Right cardiac atrium (tissue), 5 donors: ENCODE data around the gene COX6B2. TPM values are rescaled to one million over a fixed set of nuclear protein-coding genes. Genes with fewer than 3 reads are reported as not detected.

ENCODE experiments used
- ATAC-seq, 2 donors: fragments of 200-7000 bp; cut with Tn5 transposase; one replicate each; pipeline versions ENCODE4 v1.8.0 to v1.9.1; 2020; ENCODE audit warnings: moderate library complexity in 2 of 2, mild to moderate bottlenecking in 1 of 2
- DNase-seq, 3 donors: peaks; one replicate each; pipeline ENCODE4 v3.0.0-alpha.2; 2020
- H3K27ac ChIP-seq: one replicate; pipeline ENCODE4 v1.5.1; 2013; ENCODE audit warnings: mild to moderate bottlenecking, low read length, control low read depth, moderate library complexity
- H3K27me3 ChIP-seq: one replicate; pipeline ENCODE4 v1.6.1; 2013; ENCODE audit not compliant: control insufficient read depth, insufficient read depth
- H3K4me1 ChIP-seq: one replicate; pipeline ENCODE4 v1.6.1; 2013; ENCODE audit warnings: low read length; ENCODE audit not compliant: control insufficient read depth, insufficient read depth
- H3K4me3 ChIP-seq: one replicate; pipeline ENCODE4 v1.5.1; 2013; ENCODE audit warnings: low read length, control low read depth
- H3K9me3 ChIP-seq: one replicate; pipeline ENCODE4 v1.6.1; 2013; ENCODE audit warnings: low read length; ENCODE audit not compliant: control insufficient read depth
- WGBS: extraction: QIAGEN DNeasy Blood & Tissue Kit; methylation state at CpG from one replicate; pipeline ENCODE4 v1.1.7; 2013; 5-methylcytosine and 5-hydroxymethylcytosine counted together
- intact Hi-C, 4 donors: fragments of 100-400 bp; cut with DNase I; formaldehyde crosslinking; loops; one replicate each; pipeline versions ENCODE4 v1.11.0 to v1.14.0; 2022 to 2023
- polyA plus RNA-seq: library from polyadenylated mRNA; stranded (reverse); fragments of 200-250 nt; gene quantifications from one replicate; pipeline ENCODE4 v1.2.3, GENCODE V29; 2013
- total RNA-seq, 4 donors: library from RNA; stranded (reverse); fragmentation: NEBNext Ultra II Directional; extraction: Animal tissue kit (Norgen Biotek cat#: 25700); gene quantifications; one replicate each; pipeline ENCODE4 v1.2.1, GENCODE V29; 2021
- donor health status: healthy with polysubstance abuse.
- donor health status: DM: no; HTN: yes; CAD: no.
- donor health status: DM: no; HTN: no; CAD: no.
- donor health status: DM: no; HTN: yes; CAD: no; lungs with severe emphysema.
- donor health status: DM: yes; HTN: yes; CAD: no.

The COX6B2 gene
- total and polyA plus RNA-seq, 5 donors: not detected

DNA sequence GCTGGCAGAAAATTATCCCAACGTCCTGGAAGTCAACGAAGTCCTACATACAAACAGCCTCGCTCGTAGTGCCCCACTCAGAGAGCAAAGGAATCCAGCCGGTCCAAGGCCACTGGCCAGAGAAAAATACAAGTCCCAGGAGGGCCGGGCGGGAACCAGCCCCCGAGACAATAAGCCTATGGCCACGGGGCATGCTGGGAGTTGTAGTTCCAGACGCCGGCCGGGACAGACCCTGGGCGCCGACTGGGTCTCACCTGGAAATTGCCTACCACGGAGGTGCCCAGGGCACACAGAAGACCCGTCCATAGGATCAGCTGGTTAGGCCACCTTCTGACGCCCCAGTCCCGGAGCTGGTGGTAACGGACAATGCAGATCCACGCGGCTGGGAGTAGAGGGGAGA is 34.7 kb downstream of the COX6B2 start:
- intact Hi-C loops: no loop called here
- H3K9me3 ChIP-seq: no peaks in the 10 kb centered on the region
- WGBS: 12% methylated on average over 21 of the region's 21 CpGs
- DNase-seq (peak; percentile 59 to 82 (median 80)), ATAC-seq (peak; percentile 71 to 80)
- H3K27ac ChIP-seq: no peak overlapping the region
- H3K27me3 ChIP-seq: no peaks in the 10 kb centered on the region
- H3K4me1 ChIP-seq: no peaks in the 10 kb centered on the region
- no peak overlapping the region for H3K4me3 ChIP-seq

- H3K4me1 ChIP-seq: no peaks in the 10 kb centered on the region
- WGBS: 79% methylated on average over 8 of the region's 8 CpGs
- ATAC-seq (no peak), DNase-seq (no peak)
- intact Hi-C loops: no loop called here
- H3K9me3 ChIP-seq: no peaks in the 10 kb centered on the region
- H3K4me3 ChIP-seq: no peak overlapping the region
- H3K27ac ChIP-seq: no peak overlapping the region
- H3K27me3 ChIP-seq: no peaks in the 10 kb centered on the region
Measured at GRCh38 chr19:55316646-55317045, 37.9 kb downstream of the COX6B2 start.

GRCh38 chr19:55315956-55316525 is 38.5 kb downstream of the COX6B2 start:
- WGBS: 77% methylated on average over 13 of the region's 13 CpGs
- H3K27me3 ChIP-seq: no peaks in the 10 kb centered on the region
- no peaks in the 10 kb centered on the region for H3K4me1 ChIP-seq
- no peaks in the 10 kb centered on the region for H3K9me3 ChIP-seq
- H3K4me3 ChIP-seq: no peak overlapping the region
- H3K27ac ChIP-seq: no peak overlapping the region
- ATAC-seq (no peak), DNase-seq (no peak)
- intact Hi-C loops: no loop called here

DNA sequence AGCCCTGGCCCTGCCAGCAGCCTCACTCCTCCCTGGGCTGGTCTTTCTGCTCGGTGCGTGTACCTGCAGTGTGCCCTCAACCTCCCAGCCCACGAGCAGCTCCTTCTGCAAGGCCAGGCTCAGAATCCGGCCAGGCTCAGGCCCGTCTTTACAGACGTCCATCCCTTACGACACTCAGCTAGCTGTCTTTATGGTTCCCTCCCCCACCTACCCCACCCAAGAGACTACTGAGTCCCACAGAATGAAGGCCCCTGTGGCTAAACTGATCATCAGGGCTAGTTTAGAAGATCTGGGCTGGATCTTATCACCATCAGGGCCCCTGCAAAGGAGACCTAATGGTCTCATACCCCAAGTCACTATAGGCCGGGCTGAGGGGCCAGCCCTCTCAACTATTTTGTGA is 40.1 kb downstream of the COX6B2 start:
- intact Hi-C loops: no loop called here
- 80% methylated on average over 8 of the region's 8 CpGs for WGBS

GRCh38 chr19:55312621-55313512 is 41.7 kb downstream of the COX6B2 start:
- no peaks in the 10 kb centered on the region for H3K9me3 ChIP-seq
- intact Hi-C loops: no loop called here
- H3K27me3 ChIP-seq: no peaks in the 10 kb centered on the region
- 82% methylated on average over 47 of the region's 47 CpGs for WGBS
- no peak overlapping the region for H3K4me3 ChIP-seq
- no peaks in the 10 kb centered on the region for H3K4me1 ChIP-seq
- no peak overlapping the region for H3K27ac ChIP-seq
- ATAC-seq (peak; percentile 12 to 16), DNase-seq (no peak)

More for the DNA sequence above, 40.1 kb downstream of the COX6B2 start:
- DNase-seq: no peak
- no peaks in the 10 kb centered on the region for H3K4me1 ChIP-seq
- ATAC-seq: no peak
- no peaks in the 10 kb centered on the region for H3K27me3 ChIP-seq
- no peak overlapping the region for H3K27ac ChIP-seq
- no peak overlapping the region for H3K4me3 ChIP-seq
- H3K9me3 ChIP-seq: no peaks in the 10 kb centered on the region

- intact Hi-C loops: no loop called here
Measured at GRCh38 chr19:55311797-55312196, 42.7 kb downstream of the COX6B2 start.

GRCh38 chr19:55311397-55311796 is 43.1 kb downstream of the COX6B2 start:
- DNase-seq: no peak
- peak in 1 of 2 donors; percentile 14 for ATAC-seq
- H3K4me1 ChIP-seq: no peaks in the 10 kb centered on the region
- intact Hi-C loops: no loop called here
- H3K27ac ChIP-seq: no peak overlapping the region
- H3K9me3 ChIP-seq: no peaks in the 10 kb centered on the region
- 90% methylated on average over 9 of the region's 9 CpGs for WGBS
- H3K4me3 ChIP-seq: no peak overlapping the region
- no peaks in the 10 kb centered on the region for H3K27me3 ChIP-seq

More at GRCh38 chr19:55311797-55312196, 42.7 kb downstream of the COX6B2 start:
- no peaks in the 10 kb centered on the region for H3K4me1 ChIP-seq
- no peaks in the 10 kb centered on the region for H3K27me3 ChIP-seq
- ATAC-seq (peak in 1 of 2 donors; percentile 5), DNase-seq (no peak)
- H3K4me3 ChIP-seq: no peak overlapping the region
- H3K27ac ChIP-seq: no peak overlapping the region
- H3K9me3 ChIP-seq: no peaks in the 10 kb centered on the region
- WGBS: 89% methylated on average over 18 of the region's 18 CpGs

- intact Hi-C loops: no loop called here
- DNase-seq (no peak), ATAC-seq (no peak)
- H3K4me1 ChIP-seq: no peaks in the 10 kb centered on the region
- WGBS: 71% methylated on average over 7 of the region's 7 CpGs
- no peaks in the 10 kb centered on the region for H3K9me3 ChIP-seq
- no peak overlapping the region for H3K27ac ChIP-seq
- H3K27me3 ChIP-seq: no peaks in the 10 kb centered on the region
- no peak overlapping the region for H3K4me3 ChIP-seq
Measured at GRCh38 chr19:55310498-55310897, 44.0 kb downstream of the COX6B2 start.

- intact Hi-C loops: loop anchor here in 1 of 4 donors (10.0 kb wide), 1 partner anchor 65 kb away; the partner anchor contains the start of genes IL11 and TMEM190
- H3K27me3 ChIP-seq: no peaks in the 10 kb centered on the region
- no peaks in the 10 kb centered on the region for H3K9me3 ChIP-seq
- ATAC-seq (no peak), DNase-seq (no peak)
- H3K4me3 ChIP-seq: no peak overlapping the region
- H3K4me1 ChIP-seq: no peaks in the 10 kb centered on the region
- H3K27ac ChIP-seq: no peak overlapping the region
- WGBS: 91% methylated on average over 5 of the region's 5 CpGs
Measured at GRCh38 chr19:55309448-55309847, 45.1 kb downstream of the COX6B2 start.

- 97% methylated on average over 11 of the region's 11 CpGs for WGBS
- no peak for ATAC-seq
- intact Hi-C loops: loop anchor here in 1 of 4 donors (10.0 kb wide), 1 partner anchor 67 kb away; the partner anchor contains the start of genes IL11 and TMEM190
Measured at GRCh38 chr19:55308281-55308680, 46.2 kb downstream of the COX6B2 start.

GRCh38 chr19:55306712-55307111 is 47.8 kb downstream of the COX6B2 start:
- no peak for ATAC-seq
- 85% methylated on average over 3 of the region's 3 CpGs for WGBS
- intact Hi-C loops: loop anchor here in 1 of 4 donors (10.0 kb wide), 1 partner anchor 68 kb away; the partner anchor contains the start of genes IL11 and TMEM190

More at GRCh38 chr19:55308281-55308680, 46.2 kb downstream of the COX6B2 start:
- Histone ChIP-seq H3K27me3 (no peaks in the 10 kb centered on the region), H3K27ac (no peak overlapping the region), H3K4me1 (no peaks in the 10 kb centered on the region), H3K4me3 (no peak overlapping the region), H3K9me3 (no peaks in the 10 kb centered on the region)
- DNase-seq: no peak

More at GRCh38 chr19:55306712-55307111, 47.8 kb downstream of the COX6B2 start:
- Histone ChIP-seq H3K27me3 (no peaks in the 10 kb centered on the region), H3K27ac (no peak overlapping the region), H3K4me1 (no peaks in the 10 kb centered on the region), H3K9me3 (no peaks in the 10 kb centered on the region), H3K4me3 (no peak overlapping the region)
- no peak for DNase-seq
